ENCODE data around the gene LRR1.

DNA sequence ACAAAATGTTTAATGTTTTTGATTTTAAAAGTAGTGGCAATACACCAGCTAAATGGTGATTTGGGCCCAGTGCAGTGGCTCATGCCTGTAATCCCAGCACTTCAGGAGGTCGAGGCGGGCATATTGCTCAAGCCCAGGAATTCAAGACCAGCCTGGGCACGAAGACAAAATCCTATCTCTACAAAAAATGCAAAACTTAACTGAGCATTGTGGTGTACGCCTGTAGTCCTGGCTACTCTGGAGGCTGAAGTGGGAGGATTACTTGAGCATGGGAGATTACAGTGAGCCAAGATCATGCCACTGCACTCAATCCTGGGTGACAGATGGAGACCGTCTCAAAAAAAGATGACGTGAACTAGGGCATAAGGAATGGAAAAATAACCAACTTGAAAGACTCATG is 17.0 kb downstream of the LRR1 start:
- TF ChIP-seq, protein P1, sequence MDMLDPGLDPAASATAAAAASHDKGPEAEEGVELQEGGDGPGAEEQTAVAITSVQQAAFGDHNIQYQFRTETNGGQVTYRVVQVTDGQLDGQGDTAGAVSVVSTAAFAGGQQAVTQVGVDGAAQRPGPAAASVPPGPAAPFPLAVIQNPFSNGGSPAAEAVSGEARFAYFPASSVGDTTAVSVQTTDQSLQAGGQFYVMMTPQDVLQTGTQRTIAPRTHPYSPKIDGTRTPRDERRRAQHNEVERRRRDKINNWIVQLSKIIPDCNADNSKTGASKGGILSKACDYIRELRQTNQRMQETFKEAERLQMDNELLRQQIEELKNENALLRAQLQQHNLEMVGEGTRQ (IDR thresholded peaks at IDR 0.05; ENCODE audit: low read depth, low read length) = no peak
- TF ChIP-seq, protein P2, sequence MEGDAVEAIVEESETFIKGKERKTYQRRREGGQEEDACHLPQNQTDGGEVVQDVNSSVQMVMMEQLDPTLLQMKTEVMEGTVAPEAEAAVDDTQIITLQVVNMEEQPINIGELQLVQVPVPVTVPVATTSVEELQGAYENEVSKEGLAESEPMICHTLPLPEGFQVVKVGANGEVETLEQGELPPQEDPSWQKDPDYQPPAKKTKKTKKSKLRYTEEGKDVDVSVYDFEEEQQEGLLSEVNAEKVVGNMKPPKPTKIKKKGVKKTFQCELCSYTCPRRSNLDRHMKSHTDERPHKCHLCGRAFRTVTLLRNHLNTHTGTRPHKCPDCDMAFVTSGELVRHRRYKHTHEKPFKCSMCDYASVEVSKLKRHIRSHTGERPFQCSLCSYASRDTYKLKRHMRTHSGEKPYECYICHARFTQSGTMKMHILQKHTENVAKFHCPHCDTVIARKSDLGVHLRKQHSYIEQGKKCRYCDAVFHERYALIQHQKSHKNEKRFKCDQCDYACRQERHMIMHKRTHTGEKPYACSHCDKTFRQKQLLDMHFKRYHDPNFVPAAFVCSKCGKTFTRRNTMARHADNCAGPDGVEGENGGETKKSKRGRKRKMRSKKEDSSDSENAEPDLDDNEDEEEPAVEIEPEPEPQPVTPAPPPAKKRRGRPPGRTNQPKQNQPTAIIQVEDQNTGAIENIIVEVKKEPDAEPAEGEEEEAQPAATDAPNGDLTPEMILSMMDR (conservative IDR thresholded peaks at IDR 0.05; ENCODE audit: low read depth, low read length) = no peak
- TF ChIP-seq RAD21 (IDR thresholded peaks at IDR 0.05; ENCODE audit: low read length) (no peak), RCOR1 (IDR thresholded peaks at IDR 0.05; ENCODE audit: insufficient replicate concordance, low read length) (no peak), POLR2A (IDR thresholded peaks at IDR 0.05; ENCODE audit: low read depth, low read length) (no peak), CHD1 (IDR thresholded peaks at IDR 0.05; ENCODE audit: low read depth, low read length) (no peak)
